ENCODE measurements around the gene PPM1M. TPM values are rescaled to one million over a fixed set of nuclear protein-coding genes. Genes with fewer than 3 reads are reported as not detected.

Gene PPM1M
- total and polyA plus RNA-seq, 10 of the 15 experiments (the other 5 are each of a cell fraction or from before 2014, with no cell fraction given): 7.3 to 24.8 (median 15.8) TPM

DNA sequence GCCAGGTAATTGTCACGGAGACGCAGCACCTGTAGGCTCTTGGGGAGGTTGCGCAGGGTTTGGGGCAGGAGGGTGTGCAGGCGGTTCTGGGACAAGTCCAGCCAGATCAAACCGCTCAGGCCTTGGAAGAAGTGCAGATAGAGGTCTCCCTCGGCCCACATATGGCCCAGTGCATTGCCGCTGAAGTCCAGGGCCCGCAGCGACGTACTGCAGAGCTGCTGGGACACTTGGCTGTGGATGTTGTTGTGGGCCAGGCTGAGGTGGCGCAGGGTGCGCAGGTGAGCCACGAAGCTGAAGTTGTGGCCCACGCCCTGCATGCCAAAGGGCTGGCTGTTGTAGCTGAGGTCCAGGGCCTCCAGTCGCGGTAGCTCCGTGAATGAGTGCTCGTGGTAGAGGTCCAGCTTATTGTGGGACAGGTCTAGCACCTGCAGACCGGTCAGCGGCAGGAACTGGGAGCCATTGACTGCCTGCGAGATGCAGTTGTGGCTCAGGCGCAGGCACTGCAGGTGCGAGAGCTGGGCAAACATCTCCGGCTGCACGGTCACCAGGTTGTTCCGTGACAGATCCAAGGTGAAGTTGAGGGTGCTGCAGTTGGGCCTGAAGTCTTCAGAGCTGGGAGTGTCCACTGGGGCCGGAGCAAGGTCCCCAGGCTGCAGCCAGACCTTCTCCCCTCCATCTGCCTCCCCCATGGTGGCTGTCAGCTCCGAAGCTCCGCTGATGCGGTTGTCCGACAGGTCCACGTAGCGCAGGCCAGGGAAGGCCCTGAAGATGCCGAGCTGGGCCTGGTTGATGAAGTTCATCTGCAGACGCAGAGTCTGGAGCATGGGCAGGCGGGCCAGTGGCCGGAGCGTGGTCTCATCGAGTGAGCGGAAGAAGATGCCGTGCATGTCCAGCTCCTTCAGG, 23.0 kb upstream of the PPM1M start:
- no TSS peak for BruUV-seq (replicated peaks)
- no peaks in the 10 kb centered on the region; a peak in 2 of 4 replicates for H3K36me3 ChIP-seq (ENCODE audit: control insufficient read depth in 2 of 2, insufficient read depth in 2 of 2, low read length in 1 of 2)
- H3K4me1 ChIP-seq (ENCODE audit: control insufficient read depth, insufficient read depth, low read length): peaks cover 31% of the 10 kb centered on the region
- no peak for ATAC-seq
- ChIA-PET RAD21 (ENCODE audit: unreplicated experiment) (interaction anchor here (0.5 to 4.9 kb wide), 9 partner anchors 9 to 117 kb away, joined by 3 to 53 read pairs (median 4); partner anchors contain the start of genes GLYCTK, TWF2 and WDR82), SMC1A (ENCODE audit: uncharacterized antibody, unreplicated experiment) (interaction anchor here (1.0 to 10.5 kb wide), 4 partner anchors 10 to 221 kb away, joined by 3 to 112 read pairs (median 16); no protein-coding TSS in a partner anchor), POLR2A (interaction anchor here (1.6 kb wide), 1 partner anchor 31 kb away, joined by 5 read pairs; no protein-coding TSS in a partner anchor), CTCF (interaction anchor here (0.6 to 8.5 kb wide), 13 partner anchors 8 to 226 kb away, joined by 3 to 129 read pairs (median 5); partner anchors contain the start of gene WDR82)
- intact Hi-C loops (cut with micrococcal nuclease; ENCODE audit: unreplicated experiment) (loop anchor here (5.0 kb wide), 1 partner anchor 225 kb away; the partner anchor contains the start of gene SEMA3G), in situ Hi-C loops (cut with MboI) (no loop called here)
- H3K4me2 ChIP-seq (ENCODE audit: control insufficient read depth, insufficient read depth): no peak overlapping the region
- FAIRE-seq: no peak
- peaks cover 3% of the 10 kb centered on the region for H3K79me2 ChIP-seq (ENCODE audit: control insufficient read depth, insufficient read depth, low read length)
- H3K9me3 ChIP-seq (replicated peaks; ENCODE audit: control insufficient read depth, insufficient read depth, low read length): no peaks in the 10 kb centered on the region
- WGBS (ENCODE audit: insufficient coverage, insufficient replicate concordance, low lambda C conversion rate, missing lambda C conversion rate): 91% methylated on average over 37 of the region's 41 CpGs
- H4K20me1 ChIP-seq (ENCODE audit: control insufficient read depth, insufficient read depth): no peaks in the 10 kb centered on the region
- no peak for DNase-seq (ENCODE audit: low read depth, low spot score)
- H3K9ac ChIP-seq (ENCODE audit: control insufficient read depth, insufficient read depth, low read length): no peak overlapping the region
- no peak for TF ChIP-seq STAT1 (conservative IDR thresholded peaks at IDR 0.05)
- TF ChIP-seq ZNF592 (IDR thresholded peaks at IDR 0.05): no peak
- TF ChIP-seq JUNB (IDR thresholded peaks at IDR 0.05): no peak
- no peak for TF ChIP-seq ZNF217 (IDR thresholded peaks at IDR 0.05)
- H3K27ac ChIP-seq (ENCODE audit: control insufficient read depth, insufficient read depth): no peak overlapping the region
- H2AFZ ChIP-seq (ENCODE audit: control insufficient read depth, low read depth, low read length): no peak overlapping the region
- H3K4me3 ChIP-seq: no peak overlapping the region
- no peaks in the 10 kb centered on the region for H3K27me3 ChIP-seq (replicated peaks in 1 of 2; ENCODE audit: control insufficient read depth in 2 of 2, insufficient read depth in 2 of 2, low read length in 1 of 2)
